ENCODE data around the gene SLC16A10.

DNA sequence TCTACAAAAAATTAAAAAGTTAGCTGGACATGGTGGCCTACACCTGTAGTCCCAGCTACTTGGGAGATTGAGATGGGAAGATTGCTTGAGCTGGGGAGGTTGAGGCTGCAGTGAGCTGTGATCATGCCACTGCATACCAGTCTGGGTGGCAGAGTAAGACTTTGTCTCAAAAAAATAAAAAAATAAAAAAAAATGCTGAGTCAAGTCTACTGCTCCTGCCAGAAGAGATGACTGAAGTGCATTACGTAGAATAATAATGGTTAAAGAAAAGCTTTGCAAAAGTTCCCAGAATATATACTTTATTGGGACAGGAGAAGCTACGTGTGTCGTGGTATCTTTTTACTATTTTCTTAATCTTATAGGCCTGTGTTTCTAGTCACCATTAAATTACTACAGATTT is 125.3 kb downstream of the SLC16A10 start:
- TF ChIP-seq POLR2A (IDR thresholded peaks at IDR 0.05) (no peak), POLR2AphosphoS5 (IDR thresholded peaks at IDR 0.05) (no peak)
- TF ChIP-seq, protein P1, sequence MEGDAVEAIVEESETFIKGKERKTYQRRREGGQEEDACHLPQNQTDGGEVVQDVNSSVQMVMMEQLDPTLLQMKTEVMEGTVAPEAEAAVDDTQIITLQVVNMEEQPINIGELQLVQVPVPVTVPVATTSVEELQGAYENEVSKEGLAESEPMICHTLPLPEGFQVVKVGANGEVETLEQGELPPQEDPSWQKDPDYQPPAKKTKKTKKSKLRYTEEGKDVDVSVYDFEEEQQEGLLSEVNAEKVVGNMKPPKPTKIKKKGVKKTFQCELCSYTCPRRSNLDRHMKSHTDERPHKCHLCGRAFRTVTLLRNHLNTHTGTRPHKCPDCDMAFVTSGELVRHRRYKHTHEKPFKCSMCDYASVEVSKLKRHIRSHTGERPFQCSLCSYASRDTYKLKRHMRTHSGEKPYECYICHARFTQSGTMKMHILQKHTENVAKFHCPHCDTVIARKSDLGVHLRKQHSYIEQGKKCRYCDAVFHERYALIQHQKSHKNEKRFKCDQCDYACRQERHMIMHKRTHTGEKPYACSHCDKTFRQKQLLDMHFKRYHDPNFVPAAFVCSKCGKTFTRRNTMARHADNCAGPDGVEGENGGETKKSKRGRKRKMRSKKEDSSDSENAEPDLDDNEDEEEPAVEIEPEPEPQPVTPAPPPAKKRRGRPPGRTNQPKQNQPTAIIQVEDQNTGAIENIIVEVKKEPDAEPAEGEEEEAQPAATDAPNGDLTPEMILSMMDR (IDR thresholded peaks at IDR 0.05), result no peak

Measured in sigmoid colon (tissue), 4 donors.